Measurements from ENCODE around the gene COQ8A. TPM values are rescaled to one million over a fixed set of nuclear protein-coding genes. Genes with fewer than 3 reads are reported as not detected.

The COQ8A gene
- total RNA-seq, 2 experiments from 2014 or later: 55.0 to 56.0 TPM

DNA sequence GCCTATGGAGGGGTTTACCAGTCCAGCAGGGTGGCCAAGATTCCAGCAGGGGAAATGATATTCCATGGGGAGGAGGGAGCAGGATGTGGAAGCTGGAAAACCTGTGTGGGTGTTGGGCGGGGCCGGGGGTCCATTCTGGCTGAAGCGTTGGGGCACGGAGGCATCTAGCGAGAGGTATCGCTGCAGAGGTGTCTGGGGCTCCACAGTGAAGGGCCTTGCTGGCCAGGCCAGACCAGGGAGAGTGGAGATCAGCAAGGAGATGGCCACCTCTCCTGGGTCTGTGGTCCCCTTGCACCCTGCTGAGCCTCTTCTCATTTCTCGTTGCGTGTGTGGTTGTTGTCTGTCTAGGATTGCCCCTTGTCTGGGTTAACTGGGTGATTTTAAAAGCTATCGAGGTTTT, 6.2 kb downstream of the COQ8A start:
- H3K27ac ChIP-seq (ENCODE audit: low read depth in 1 of 2, low read length in 2 of 2): no peak overlapping the region
- no peaks in the 10 kb centered on the region for H3K9me3 Mint-ChIP-seq
- peaks cover 24% of the 10 kb centered on the region for H3K36me3 Mint-ChIP-seq (ENCODE audit: low read depth)
- no peaks in the 10 kb centered on the region for H3K27me3 Mint-ChIP-seq
- DNase-seq: no peak
- no peak overlapping the region for H3K27ac Mint-ChIP-seq
- intact Hi-C loops (cut with DNase I, micrococcal nuclease): loop anchor here in 1 of 2 experiments (10.0 kb wide), 1 partner anchor 1139 kb away; the partner anchor contains the start of gene ARF1
- peaks cover 0 to 4% of the 10 kb centered on the region in 2 experiments for H3K9me3 ChIP-seq (ENCODE audit: control insufficient read depth in 1 of 2, insufficient read depth in 1 of 2, low read length in 2 of 2)
- H3K36me3 ChIP-seq (ENCODE audit: insufficient read depth, low read length): peaks cover 2% of the 10 kb centered on the region
- H3K27me3 ChIP-seq (ENCODE audit: control insufficient read depth in 1 of 2, insufficient read depth in 2 of 2, low read length in 2 of 2): no peaks in the 10 kb centered on the region
- H3K4me1 ChIP-seq (ENCODE audit: insufficient read depth, low read length): peaks cover 25% of the 10 kb centered on the region
- POLR2A ChIA-PET: no interaction called here
- CTCF ChIA-PET: no interaction called here
- no peak overlapping the region for H3K4me3 ChIP-seq (ENCODE audit: low read length)
- peaks cover 80% of the 10 kb centered on the region for H3K4me1 Mint-ChIP-seq (ENCODE audit: low read depth)
- no peak overlapping the region for H3K4me3 Mint-ChIP-seq
- no peak for ATAC-seq (ENCODE audit: poor library complexity)
- TF ChIP-seq, protein P1, sequence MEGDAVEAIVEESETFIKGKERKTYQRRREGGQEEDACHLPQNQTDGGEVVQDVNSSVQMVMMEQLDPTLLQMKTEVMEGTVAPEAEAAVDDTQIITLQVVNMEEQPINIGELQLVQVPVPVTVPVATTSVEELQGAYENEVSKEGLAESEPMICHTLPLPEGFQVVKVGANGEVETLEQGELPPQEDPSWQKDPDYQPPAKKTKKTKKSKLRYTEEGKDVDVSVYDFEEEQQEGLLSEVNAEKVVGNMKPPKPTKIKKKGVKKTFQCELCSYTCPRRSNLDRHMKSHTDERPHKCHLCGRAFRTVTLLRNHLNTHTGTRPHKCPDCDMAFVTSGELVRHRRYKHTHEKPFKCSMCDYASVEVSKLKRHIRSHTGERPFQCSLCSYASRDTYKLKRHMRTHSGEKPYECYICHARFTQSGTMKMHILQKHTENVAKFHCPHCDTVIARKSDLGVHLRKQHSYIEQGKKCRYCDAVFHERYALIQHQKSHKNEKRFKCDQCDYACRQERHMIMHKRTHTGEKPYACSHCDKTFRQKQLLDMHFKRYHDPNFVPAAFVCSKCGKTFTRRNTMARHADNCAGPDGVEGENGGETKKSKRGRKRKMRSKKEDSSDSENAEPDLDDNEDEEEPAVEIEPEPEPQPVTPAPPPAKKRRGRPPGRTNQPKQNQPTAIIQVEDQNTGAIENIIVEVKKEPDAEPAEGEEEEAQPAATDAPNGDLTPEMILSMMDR (IDR thresholded peaks at IDR 0.05): no peak

DNA sequence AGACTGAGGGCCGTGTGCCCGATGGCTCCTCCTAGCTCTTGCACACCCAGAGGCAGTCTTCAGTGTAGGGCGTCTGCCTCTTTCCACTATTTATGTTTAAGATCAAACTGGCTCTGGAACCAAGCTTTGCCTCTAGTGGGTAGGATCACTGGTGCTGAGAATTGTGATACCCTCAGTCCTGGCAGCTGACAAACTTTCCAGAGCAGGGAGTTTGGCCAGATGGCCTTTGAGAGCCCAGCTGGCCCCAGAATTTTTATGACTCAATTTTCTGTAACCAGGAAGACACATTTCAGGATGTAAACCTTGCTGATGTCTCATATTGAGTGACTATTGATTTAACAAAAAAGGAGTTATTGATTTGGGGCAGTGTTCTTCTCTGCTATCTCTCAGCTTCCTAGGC, 6.7 kb downstream of the COQ8A start:
- Mint-ChIP-seq H3K27ac (no peak overlapping the region), H3K4me3 (no peak overlapping the region), H3K9me3 (no peaks in the 10 kb centered on the region), H3K4me1 (ENCODE audit: low read depth) (peaks cover 82% of the 10 kb centered on the region), H3K27me3 (no peaks in the 10 kb centered on the region), H3K36me3 (ENCODE audit: low read depth) (peaks cover 24% of the 10 kb centered on the region)
- TF ChIP-seq, protein P1 (IDR thresholded peaks at IDR 0.05): no peak
- Histone ChIP-seq H3K27me3 (ENCODE audit: control insufficient read depth in 1 of 2, insufficient read depth in 2 of 2, low read length in 2 of 2) (no peaks in the 10 kb centered on the region), H3K4me1 (ENCODE audit: insufficient read depth, low read length) (peaks cover 20% of the 10 kb centered on the region), H3K36me3 (ENCODE audit: insufficient read depth, low read length) (peaks cover 2% of the 10 kb centered on the region), H3K9me3 (ENCODE audit: control insufficient read depth in 1 of 2, insufficient read depth in 1 of 2, low read length in 2 of 2) (peaks cover 0 to 4% of the 10 kb centered on the region in 2 experiments), H3K27ac (ENCODE audit: low read depth in 1 of 2, low read length in 2 of 2) (no peak overlapping the region), H3K4me3 (ENCODE audit: low read length) (no peak overlapping the region)
- ChIA-PET CTCF (no interaction called here), POLR2A (no interaction called here)
- intact Hi-C loops (cut with DNase I, micrococcal nuclease): loop anchor here in 1 of 2 experiments (10.0 kb wide), 1 partner anchor 1138 kb away; the partner anchor contains the start of gene ARF1
- no peak for ATAC-seq (ENCODE audit: poor library complexity)
- no peak for DNase-seq

DNA sequence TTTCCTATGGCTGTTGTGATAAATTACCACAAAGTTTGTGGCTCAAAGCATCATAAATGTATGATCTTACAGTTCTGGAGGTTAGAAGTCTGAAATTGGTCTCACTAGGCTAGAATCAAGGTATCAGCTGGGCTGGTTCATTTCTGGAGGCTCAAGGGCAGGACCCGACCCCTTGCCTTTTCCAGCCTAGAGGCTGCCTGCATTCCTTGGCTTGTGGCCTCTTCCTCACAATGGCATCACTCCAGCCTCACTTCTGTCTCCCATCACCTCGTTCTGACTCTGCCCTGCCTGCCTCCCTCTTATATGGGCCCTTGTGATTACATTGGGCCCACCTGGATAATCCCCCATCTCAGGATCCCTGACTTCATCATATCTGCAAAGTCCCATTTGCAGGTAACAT, 8.0 kb downstream of the COQ8A start:
- intact Hi-C loops (cut with DNase I, micrococcal nuclease): loop anchor here in 1 of 2 experiments (10.0 kb wide), 1 partner anchor 1137 kb away; the partner anchor contains the start of gene ARF1
- H3K27me3 Mint-ChIP-seq: no peaks in the 10 kb centered on the region
- peaks cover 14% of the 10 kb centered on the region for H3K4me1 ChIP-seq (ENCODE audit: insufficient read depth, low read length)
- H3K27ac ChIP-seq (ENCODE audit: low read depth in 1 of 2, low read length in 2 of 2): no peak overlapping the region
- H3K27ac Mint-ChIP-seq: no peak overlapping the region
- no peak for DNase-seq
- H3K4me3 ChIP-seq (ENCODE audit: low read length): no peak overlapping the region
- peaks cover 2% of the 10 kb centered on the region for H3K36me3 ChIP-seq (ENCODE audit: insufficient read depth, low read length)
- peaks cover 0 to 4% of the 10 kb centered on the region in 2 experiments for H3K9me3 ChIP-seq (ENCODE audit: control insufficient read depth in 1 of 2, insufficient read depth in 1 of 2, low read length in 2 of 2)
- no peak for ATAC-seq (ENCODE audit: poor library complexity)
- peaks cover 72% of the 10 kb centered on the region for H3K4me1 Mint-ChIP-seq (ENCODE audit: low read depth)
- POLR2A ChIA-PET: no interaction called here
- peaks cover 24% of the 10 kb centered on the region for H3K36me3 Mint-ChIP-seq (ENCODE audit: low read depth)
- no peaks in the 10 kb centered on the region for H3K9me3 Mint-ChIP-seq
- no peaks in the 10 kb centered on the region for H3K27me3 ChIP-seq (ENCODE audit: control insufficient read depth in 1 of 2, insufficient read depth in 2 of 2, low read length in 2 of 2)
- H3K4me3 Mint-ChIP-seq: no peak overlapping the region
- TF ChIP-seq, protein P1 (IDR thresholded peaks at IDR 0.05): no peak
- CTCF ChIA-PET: no interaction called here

Data from CD4-positive, alpha-beta T cell (primary cell).